Thyroid gland (tissue), 4 donors: Measurements from ENCODE around the gene KIF14. TPM values are rescaled to one million over a fixed set of nuclear protein-coding genes. Genes with fewer than 3 reads are reported as not detected.
"Not testable (repeated sequence)": the region's sequence is repeated elsewhere in the genome, so short reads cannot be mapped to it uniquely, and the experiment has no call there.

Source experiments
- DNase-seq, 2 donors: peaks; one replicate each; pipeline ENCODE4 v3.0.0-alpha.2; 2019
- H3K27ac ChIP-seq, 3 donors: fragments of 200-600 bp; sonication (generic); 1 replicate in 2 of 3; 2 replicates in 1 of 3; pipeline ENCODE4 v1.5.1; 2016 to 2019; ENCODE audit warnings: mild to moderate bottlenecking in 1 of 3, moderate library complexity in 1 of 3
- H3K27me3 ChIP-seq: fragments of 200-600 bp; sonication (generic); one replicate; pipeline ENCODE4 v1.5.1; 2019
- H3K36me3 ChIP-seq, 2 donors: fragments of 200-600 bp; sonication (generic); one replicate each; pipeline ENCODE4 v1.5.1; 2016 to 2019
- H3K4me1 ChIP-seq, 2 donors: fragments of 200-600 bp; sonication (generic); one replicate each; pipeline ENCODE4 v1.5.1; 2017 to 2019
- H3K4me3 ChIP-seq, 3 donors: fragments of 200-600 bp; sonication (generic); replicated peaks in 1 of 3; 1 replicate in 2 of 3; 2 replicates in 1 of 3; pipeline ENCODE4 v1.5.1; 2016; ENCODE audit warnings: mild to moderate bottlenecking in 1 of 3
- H3K9me3 ChIP-seq: fragments of 200-600 bp; sonication (generic); one replicate; pipeline ENCODE4 v1.5.1; 2017
- CTCF ChIP-seq, 6 experiments: fragments of 200-600 bp in 3 of 6; fragments of 450-650 bp in 3 of 6; sonication (generic) in 3 of 6; IDR thresholded peaks; one replicate each; pipeline ENCODE4 v1.5.1; 2016 to 2019; ENCODE audit warnings: antibody characterized with exemption in 6 of 6, mild to moderate bottlenecking in 2 of 6, inconsistent platforms in 1 of 6, moderate library complexity in 1 of 6
- POLR2A ChIP-seq, 2 donors: fragments of 450-650 bp; IDR thresholded peaks; one replicate each; pipeline ENCODE4 v1.6.1; 2017; ENCODE audit warnings: antibody characterized with exemption in 2 of 2, mild to moderate bottlenecking in 2 of 2, moderate library complexity in 1 of 2
- WGBS, 2 donors: methylation state at CpG; one replicate each; pipeline ENCODE4 v1.1.5; 2017; 5-methylcytosine and 5-hydroxymethylcytosine counted together
- intact Hi-C: fragments of 100-400 bp; cut with DNase I; formaldehyde crosslinking; loops from one replicate; pipeline ENCODE4 v1.15.1; 2023
- total RNA-seq, 4 donors: library from RNA; depleted of rRNA; stranded (reverse); fragments of >200 nt; gene quantifications; one replicate each; pipeline ENCODE4 v1.2.3, GENCODE V29; 2016

The KIF14 gene
- total RNA-seq, 4 donors from 2014 or later, result 0.05 to 0.42 (median 0.18) TPM

GRCh38 chr1:200525090-200525987, 95.2 kb downstream of the KIF14 start:
- Histone ChIP-seq H3K9me3 (no peaks in the 10 kb centered on the region), H3K27ac (peak overlapping the region in 2 of 3 donors; percentile 8 to 88), H3K27me3 (no peaks in the 10 kb centered on the region), H3K4me1 (peaks cover 8 to 12% of the 10 kb centered on the region in 2 donors), H3K36me3 (no peaks in the 10 kb centered on the region), H3K4me3 (no peak overlapping the region)
- DNase-seq, result peak; percentile 41
- TF ChIP-seq POLR2A (IDR thresholded peaks at IDR 0.05), result no peak
- no peak for TF ChIP-seq CTCF (IDR thresholded peaks at IDR 0.05)
- WGBS, 2 donors, result 32 to 39% methylated on average over 9 of the region's 9 CpGs
- intact Hi-C loops, result no loop called here

- peaks cover 8 to 12% of the 10 kb centered on the region in 2 donors for H3K4me1 ChIP-seq
- H3K27me3 ChIP-seq, H3K4me3 ChIP-seq, H3K9me3 ChIP-seq, intact Hi-C loops, H3K36me3 ChIP-seq: not testable (repeated sequence)
- WGBS, 2 donors, result 32 to 46% methylated on average over 5 of the region's 5 CpGs
- DNase-seq, result peak; percentile 67 to 72
- peak overlapping the region in 2 of 3 donors; percentile 8 to 88 for H3K27ac ChIP-seq
Observed at GRCh38 chr1:200524551-200524950, 96.0 kb downstream of the KIF14 start.

DNA sequence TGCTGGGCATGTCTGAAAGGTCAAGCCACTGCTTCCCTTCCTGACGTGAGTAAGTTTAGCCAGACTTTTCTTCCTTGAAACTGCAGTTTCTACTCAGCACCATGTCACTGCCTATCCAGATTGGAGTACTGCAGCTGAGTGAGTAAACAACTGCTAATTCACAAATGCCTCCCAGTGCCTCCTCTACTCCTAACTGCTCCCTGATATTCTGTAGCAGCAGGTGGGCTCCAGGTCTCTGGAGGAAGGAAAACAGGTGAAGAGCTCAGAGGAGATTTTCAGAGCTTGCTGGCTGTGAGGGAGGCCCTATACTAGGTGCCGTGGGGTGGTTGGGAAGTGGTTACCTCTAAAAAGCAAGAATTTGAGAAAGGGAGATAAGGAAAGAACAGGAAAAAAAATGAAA, 96.5 kb downstream of the KIF14 start:
- Histone ChIP-seq H3K4me3 (no peak overlapping the region), H3K9me3 (no peaks in the 10 kb centered on the region), H3K36me3 (no peaks in the 10 kb centered on the region), H3K4me1 (peaks cover 8 to 12% of the 10 kb centered on the region in 2 donors), H3K27me3 (no peaks in the 10 kb centered on the region), H3K27ac (peak overlapping the region in 1 of 3 donors; percentile 88)
- TF ChIP-seq CTCF (IDR thresholded peaks at IDR 0.05) (no peak), POLR2A (IDR thresholded peaks at IDR 0.05) (no peak)
- DNase-seq, result peak in 1 of 2 donors; percentile 7
- intact Hi-C loops, result no loop called here
- WGBS, 2 donors, result 40 to 51% methylated on average over 2 of the region's 2 CpGs

GRCh38 chr1:200520735-200521134, 99.8 kb downstream of the KIF14 start:
- H3K4me1 ChIP-seq, result peaks cover 8 to 12% of the 10 kb centered on the region in 2 donors
- H3K27me3 ChIP-seq, result no peaks in the 10 kb centered on the region
- WGBS, 2 donors, result 96 to 97% methylated on average over 8 of the region's 8 CpGs
- TF ChIP-seq CTCF (IDR thresholded peaks at IDR 0.05), result no peak
- TF ChIP-seq POLR2A (IDR thresholded peaks at IDR 0.05), result no peak
- intact Hi-C loops, result no loop called here
- no peak overlapping the region for H3K27ac ChIP-seq
- no peak for DNase-seq
- H3K9me3 ChIP-seq, result no peaks in the 10 kb centered on the region
- no peaks in the 10 kb centered on the region for H3K36me3 ChIP-seq
- H3K4me3 ChIP-seq, result no peak overlapping the region

- no peaks in the 10 kb centered on the region for H3K27me3 ChIP-seq
- no peaks in the 10 kb centered on the region for H3K36me3 ChIP-seq
- no peak overlapping the region for H3K4me3 ChIP-seq
- no peaks in the 10 kb centered on the region for H3K9me3 ChIP-seq
- 79 to 97% methylated on average over 1 of the region's 1 CpG for WGBS, 2 donors
- no peaks in the 10 kb centered on the region for H3K4me1 ChIP-seq
- no peak overlapping the region for H3K27ac ChIP-seq
- no peak for DNase-seq
- TF ChIP-seq CTCF (IDR thresholded peaks at IDR 0.05), result no peak
- TF ChIP-seq POLR2A (IDR thresholded peaks at IDR 0.05), result no peak
- intact Hi-C loops, result no loop called here
Observed at GRCh38 chr1:200518524-200518923, 102.0 kb downstream of the KIF14 start.
